Measurements from ENCODE around the gene FGF9.

DNA sequence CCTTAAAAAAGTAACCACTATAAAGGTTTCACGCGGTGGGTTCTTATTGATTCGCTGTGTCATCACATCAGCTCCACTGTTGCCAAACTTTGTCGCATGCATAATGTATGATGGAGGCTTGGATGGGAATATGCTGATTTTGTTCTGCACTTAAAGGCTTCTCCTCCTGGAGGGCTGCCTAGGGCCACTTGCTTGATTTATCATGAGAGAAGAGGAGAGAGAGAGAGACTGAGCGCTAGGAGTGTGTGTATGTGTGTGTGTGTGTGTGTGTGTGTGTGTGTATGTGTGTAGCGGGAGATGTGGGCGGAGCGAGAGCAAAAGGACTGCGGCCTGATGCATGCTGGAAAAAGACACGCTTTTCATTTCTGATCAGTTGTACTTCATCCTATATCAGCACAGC lies 30.6 kb downstream of the FGF9 start:
- TF ChIP-seq, protein P1, sequence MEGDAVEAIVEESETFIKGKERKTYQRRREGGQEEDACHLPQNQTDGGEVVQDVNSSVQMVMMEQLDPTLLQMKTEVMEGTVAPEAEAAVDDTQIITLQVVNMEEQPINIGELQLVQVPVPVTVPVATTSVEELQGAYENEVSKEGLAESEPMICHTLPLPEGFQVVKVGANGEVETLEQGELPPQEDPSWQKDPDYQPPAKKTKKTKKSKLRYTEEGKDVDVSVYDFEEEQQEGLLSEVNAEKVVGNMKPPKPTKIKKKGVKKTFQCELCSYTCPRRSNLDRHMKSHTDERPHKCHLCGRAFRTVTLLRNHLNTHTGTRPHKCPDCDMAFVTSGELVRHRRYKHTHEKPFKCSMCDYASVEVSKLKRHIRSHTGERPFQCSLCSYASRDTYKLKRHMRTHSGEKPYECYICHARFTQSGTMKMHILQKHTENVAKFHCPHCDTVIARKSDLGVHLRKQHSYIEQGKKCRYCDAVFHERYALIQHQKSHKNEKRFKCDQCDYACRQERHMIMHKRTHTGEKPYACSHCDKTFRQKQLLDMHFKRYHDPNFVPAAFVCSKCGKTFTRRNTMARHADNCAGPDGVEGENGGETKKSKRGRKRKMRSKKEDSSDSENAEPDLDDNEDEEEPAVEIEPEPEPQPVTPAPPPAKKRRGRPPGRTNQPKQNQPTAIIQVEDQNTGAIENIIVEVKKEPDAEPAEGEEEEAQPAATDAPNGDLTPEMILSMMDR (IDR thresholded peaks at IDR 0.05 in 2 of 3, conservative IDR thresholded peaks at IDR 0.05 in 1 of 3; ENCODE audit: borderline replicate concordance in 1 of 3, insufficient read depth in 1 of 3, low read depth in 2 of 3, low read length in 2 of 3): no peak
- no peak for TF ChIP-seq POLR2A (IDR thresholded peaks at IDR 0.05; ENCODE audit: borderline replicate concordance, extremely low read depth, insufficient read depth, insufficient read length)
- TF ChIP-seq SRF (IDR thresholded peaks at IDR 0.05; ENCODE audit: low read depth): no peak
- TF ChIP-seq EZH2 (IDR thresholded peaks at IDR 0.05): no peak
- no peak for TF ChIP-seq TCF7L2 (IDR thresholded peaks at IDR 0.05; ENCODE audit: borderline replicate concordance, extremely low read depth, insufficient read depth, insufficient read length)
